NT2/D1 (cell line): Measurements from ENCODE around the gene RAB3IL1.

Experiments used
- SUZ12 ChIP-seq: IDR thresholded peaks from 2 replicates; pipeline ENCODE4 v1.6.1; 2011; ENCODE audit not compliant: insufficient read length, insufficient read depth; ENCODE audit errors: extremely low read depth
- YY1 ChIP-seq: IDR thresholded peaks from 2 replicates; pipeline ENCODE4 v1.6.1; 2011; ENCODE audit not compliant: insufficient read length, insufficient read depth
- ZNF274 ChIP-seq: IDR thresholded peaks from 2 replicates; pipeline ENCODE4 v1.6.1; 2011; ENCODE audit warnings: mild to moderate bottlenecking, low read depth, low read length

- TF ChIP-seq YY1 (no peak), SUZ12 (no peak), ZNF274 (no peak)
Measured at GRCh38 chr11:61951484-61952135, 34.2 kb upstream of the RAB3IL1 start.
